ENCODE results near the gene MTMR2. TPM values are rescaled to one million over a fixed set of nuclear protein-coding genes. Genes with fewer than 3 reads are reported as not detected.
"Not testable (repeated sequence)": the region's sequence is repeated elsewhere in the genome, so short reads cannot be mapped to it uniquely, and the experiment has no call there.

The MTMR2 gene
- total RNA-seq, 1 experiment from 2014 or later = 29.5 TPM

DNA sequence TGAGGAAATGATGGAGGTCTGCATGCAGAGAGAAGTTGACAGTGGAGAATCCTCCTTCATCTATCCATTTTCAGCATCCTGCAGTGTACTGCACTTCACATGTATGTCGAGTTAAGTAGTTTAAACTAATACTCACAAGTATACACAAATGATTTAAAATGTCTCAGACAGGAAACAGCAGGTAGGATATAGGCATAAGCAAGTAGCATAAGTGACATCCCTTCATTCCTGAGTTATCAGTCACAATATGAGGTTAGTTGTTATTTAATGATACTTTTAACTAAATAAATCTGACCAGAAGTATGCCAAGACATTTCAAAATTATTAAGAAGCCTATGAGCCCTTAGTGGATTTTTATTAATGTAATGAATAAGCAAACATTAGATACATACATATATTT is 37.4 kb downstream of the MTMR2 start:
- no peak for DNase-seq (ENCODE audit: low read depth)

DNA sequence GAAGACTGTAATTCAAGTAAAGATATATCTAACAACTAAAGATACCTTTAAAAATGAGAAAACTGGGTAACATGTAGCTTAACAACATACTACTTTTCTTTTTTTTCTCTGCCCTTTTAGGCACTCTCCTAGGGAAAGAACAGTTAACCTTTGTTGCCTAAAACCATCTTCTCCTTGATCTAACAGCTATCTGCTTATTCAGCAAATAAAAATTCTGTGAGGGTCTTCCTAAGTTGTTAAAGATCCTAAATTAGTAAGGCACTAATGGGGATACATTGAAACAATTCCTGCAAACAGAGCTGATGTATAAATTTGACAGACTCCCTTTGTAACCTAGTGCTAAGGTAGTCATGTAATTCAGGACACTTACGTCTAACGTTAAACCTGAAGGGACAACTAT is 39.1 kb downstream of the MTMR2 start:
- DNase-seq (ENCODE audit: low read depth) = no peak

DNA sequence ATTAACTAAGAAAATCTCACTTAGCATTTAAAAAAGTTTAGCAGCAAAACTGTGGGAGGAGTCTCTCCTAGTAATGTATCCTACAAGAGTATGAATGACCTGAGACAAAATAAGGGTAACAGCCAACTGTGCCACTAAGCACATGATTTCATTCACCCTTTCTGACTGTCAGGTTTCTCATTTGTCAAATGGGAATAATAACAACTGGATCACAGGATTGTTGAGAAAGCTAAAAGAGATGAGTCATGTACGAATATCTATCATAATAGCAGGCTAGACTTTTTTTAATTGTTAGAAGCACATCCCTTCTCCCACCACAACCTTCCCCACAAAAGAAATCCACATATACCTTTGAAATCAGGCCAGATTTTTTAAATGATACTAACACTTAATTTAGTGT is 39.5 kb downstream of the MTMR2 start:
- DNase-seq (ENCODE audit: low read depth) = peak; percentile 66

DNA sequence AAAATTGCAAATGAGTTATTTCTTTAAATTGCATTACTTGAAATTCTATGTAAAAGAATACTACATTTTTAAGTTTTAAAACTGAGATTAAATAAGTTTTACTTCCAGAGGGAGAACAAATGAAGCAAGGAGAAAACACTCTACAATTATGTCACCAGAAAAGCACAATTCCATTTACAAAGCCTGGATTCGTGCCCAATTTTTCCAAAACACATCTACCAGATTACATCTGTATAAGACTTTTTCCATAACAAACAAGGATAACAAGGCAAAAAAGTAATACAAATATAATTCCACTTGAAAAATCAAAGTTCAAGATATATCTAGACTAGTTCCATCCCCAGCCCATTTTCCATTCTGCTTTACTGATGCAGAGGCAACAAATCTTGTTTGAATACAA is 40.5 kb downstream of the MTMR2 start:
- no peak for DNase-seq (ENCODE audit: low read depth)

DNA sequence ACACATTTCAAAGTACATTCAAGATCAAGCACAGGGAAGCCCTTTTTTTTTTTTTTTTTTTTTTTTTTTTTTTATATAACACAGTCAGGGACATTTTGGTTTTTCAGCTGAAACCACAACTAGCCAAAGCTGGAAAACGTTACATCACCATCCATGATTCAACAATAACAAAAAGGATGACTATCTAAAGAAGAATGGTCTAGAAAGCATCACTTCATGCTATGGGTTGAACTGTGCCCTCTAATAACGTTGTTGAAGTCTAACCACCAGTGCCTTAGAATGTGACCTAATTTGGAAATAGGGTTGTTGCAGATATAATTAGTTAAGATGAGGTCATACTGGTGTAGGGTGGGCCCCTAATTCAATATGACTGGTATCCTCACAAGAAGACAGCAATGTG is 46.6 kb downstream of the MTMR2 start:
- DNase-seq (ENCODE audit: low read depth) = peak; percentile 96

DNA sequence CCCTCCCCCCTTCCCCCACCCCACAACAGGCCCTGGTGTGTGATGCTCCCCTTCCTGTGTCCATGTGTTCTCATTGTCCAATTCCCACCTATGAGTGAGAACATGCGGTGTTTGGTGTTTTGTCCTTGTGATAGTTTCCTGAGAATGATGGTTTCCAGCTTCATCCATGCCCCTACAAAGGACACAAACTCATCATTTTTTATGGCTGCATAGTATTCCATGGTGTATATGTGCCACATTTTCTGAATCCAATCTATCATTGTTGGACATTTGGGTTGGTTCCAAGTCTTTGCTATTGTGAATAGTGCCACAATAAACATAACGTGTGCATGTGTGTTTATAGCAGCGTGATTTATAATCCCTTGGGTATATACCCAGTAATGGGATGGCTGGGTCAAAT is 53.0 kb downstream of the MTMR2 start:
- not testable (repeated sequence) for DNase-seq (ENCODE audit: low read depth)

DNA sequence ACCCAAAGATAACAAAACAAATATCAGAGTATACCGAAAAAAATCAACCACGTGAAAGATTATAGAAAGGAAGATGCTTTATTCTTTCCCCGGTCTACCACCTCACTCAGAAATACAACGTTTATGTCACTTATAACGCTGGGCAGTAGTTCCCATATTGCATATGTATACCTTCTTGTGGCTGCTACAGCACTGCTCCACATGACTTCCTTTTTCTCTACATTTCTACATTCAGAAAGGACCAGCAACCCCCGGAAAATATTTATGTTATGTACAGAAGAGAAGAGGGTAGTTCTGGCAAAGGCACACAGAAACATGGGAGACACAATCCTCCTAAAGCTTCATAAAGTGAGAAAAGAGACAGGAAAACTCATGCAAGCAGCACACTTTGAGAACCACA is 56.8 kb downstream of the MTMR2 start:
- DNase-seq (ENCODE audit: low read depth) = no peak

DNA sequence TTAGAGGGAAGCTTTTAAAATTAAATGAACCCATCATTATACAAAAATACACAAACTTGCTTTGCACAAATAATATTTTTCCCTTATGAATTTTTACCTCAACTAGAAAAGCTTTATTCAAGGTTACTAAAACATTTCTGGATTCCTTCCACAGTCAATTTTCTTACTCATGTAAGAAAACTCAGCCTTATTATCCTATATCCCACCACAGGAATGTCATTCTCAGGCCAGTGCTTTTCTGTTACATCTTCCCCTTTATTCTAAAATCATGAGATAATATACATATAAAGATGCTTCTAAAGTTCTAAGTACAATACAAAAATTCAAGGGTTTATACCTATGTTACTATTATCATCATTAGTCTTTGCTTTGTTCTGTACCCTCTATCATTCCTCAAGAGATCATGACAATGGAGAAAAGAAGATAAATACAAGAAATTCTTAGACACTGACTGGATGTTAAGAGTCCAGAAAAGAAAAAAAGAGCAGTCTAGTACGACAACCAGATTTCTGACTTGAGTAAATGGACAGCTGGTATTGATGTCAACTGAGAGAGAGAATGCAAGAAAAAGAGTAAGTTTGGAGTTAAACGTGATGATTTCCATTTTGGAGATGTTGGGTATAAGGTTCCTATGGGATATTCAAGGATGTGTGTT is 60.3 kb downstream of the MTMR2 start:
- DNase-seq (ENCODE audit: low read depth) = peak; percentile 3

DNA sequence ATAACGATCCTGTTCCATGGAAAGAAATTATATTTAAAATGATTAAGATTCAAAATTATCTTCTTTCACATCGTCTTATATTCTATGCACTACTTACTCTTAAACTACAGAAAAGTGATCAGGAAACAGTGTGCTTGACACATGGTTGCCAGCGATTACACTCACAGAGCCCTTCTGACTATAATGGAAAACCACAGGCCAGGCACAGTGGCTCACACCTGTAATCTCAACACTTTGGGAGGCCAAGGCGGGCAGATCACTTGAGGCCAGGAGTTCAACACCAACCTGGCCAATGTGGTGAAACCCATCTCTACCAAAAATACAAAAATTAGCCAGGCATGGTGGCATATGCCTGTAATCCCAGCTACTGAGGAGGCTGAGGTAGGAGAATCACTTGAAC is 63.9 kb downstream of the MTMR2 start:
- not testable (repeated sequence) for DNase-seq (ENCODE audit: low read depth)

DNA sequence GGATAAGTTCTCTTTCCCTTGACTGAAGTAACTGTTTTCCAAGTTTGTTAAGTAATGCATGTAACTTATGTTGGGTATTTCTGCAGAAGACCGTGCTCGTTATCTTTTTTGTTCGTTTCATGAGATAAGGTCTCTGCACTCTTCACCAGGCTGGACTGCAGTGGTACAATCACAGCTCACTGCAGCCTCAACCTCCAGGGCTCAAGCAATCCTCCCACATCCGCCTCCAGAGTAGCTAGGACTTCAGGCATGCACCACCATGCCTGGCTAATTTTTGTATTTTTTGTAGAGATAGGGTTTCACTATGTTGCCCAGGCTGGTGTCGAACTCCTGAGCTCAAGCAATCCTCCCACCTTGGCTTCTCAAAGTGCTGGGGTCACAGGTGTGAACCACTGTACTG is 69.5 kb downstream of the MTMR2 start:
- not testable (repeated sequence) for DNase-seq (ENCODE audit: low read depth)

DNA sequence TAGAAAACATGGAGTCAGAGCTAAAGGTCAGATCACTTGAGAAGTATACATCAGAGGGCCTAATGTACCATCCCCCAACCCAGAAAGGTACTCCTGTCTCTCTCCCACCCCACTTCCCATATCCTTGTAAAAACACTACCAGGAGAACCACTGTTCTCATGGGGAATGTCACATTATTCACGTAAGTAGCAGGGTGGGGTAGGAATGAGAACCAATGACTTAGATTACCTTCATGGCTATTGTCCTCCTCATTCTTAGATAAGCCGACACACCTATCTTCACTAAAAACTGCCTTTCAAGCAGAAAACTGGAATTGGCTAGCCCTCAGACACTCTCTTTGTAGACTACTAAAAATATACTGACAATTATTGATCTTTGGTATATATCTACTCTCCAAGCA is 70.0 kb downstream of the MTMR2 start:
- DNase-seq (ENCODE audit: low read depth) = no peak

DNA sequence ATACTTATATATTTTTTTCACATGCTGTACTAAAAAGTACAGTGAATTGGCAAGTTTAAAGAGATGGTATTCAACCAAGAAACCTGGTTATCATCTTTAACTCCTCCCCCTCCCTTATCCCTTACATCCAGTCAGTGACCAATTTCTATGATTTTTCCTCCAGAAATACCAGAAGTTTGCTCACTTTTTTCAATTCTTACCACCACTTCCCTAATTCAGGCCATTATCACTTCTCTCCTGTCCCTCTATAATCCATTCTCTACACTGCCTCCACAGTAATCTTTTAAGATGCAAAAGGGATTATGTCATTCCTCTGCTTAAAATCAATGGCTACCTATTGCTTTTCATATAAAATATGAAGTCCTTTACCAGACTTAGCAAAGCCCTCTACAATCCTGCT is 70.8 kb downstream of the MTMR2 start:
- no peak for DNase-seq (ENCODE audit: low read depth)

DNA sequence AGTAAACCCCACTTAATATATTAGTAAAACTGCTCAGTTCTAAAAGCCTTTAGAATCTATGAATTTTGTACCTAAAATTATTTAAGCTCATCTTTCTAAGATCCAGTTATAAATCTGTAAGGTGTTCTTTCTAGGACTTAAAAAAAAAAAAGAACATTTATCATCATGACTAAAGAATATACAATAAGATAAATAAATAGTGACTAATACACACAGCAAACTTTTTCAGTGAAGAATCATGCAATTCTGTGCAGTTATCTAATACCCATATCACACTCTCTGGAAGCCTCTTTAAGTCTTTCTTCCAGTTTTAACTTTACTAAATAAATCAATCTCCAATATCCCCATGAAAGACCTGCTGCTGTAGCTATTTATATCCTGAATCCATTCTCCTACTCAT is 73.8 kb downstream of the MTMR2 start:
- no peak for DNase-seq (ENCODE audit: low read depth)

DNA sequence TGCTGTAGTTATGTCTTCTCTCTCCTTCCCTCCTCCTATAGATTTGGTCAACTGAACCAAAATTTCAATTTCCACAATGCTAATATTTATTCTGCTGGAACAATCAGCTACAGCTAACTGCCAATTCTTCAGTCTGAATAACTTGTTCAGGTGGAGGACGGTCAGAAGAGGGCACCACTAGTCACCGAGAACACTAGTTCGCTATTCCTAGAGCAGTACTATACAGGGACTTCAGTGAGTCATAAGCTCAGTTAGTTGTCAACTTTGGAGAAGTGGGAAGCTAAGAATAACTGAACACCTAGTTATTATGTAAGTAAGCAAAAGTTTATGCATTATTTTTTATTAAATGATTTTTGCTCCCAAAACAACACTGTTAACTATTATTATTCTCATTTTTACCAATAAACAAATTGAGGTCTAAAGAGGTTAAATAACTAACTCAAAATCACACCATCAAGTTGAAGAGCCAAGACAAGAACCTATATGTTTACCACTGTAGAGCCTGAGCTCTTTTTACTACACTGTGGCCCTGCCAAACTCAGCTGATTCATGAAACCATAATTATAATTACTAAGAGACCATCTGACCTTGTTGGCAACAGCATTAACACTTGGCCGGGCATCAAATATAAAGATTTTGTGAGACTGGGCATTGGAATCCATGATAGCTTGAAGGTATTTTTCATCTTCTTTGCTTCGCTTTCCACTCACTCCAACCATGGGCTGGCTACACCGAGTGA is 74.7 kb downstream of the MTMR2 start:
- DNase-seq (ENCODE audit: low read depth) = peak; percentile 66

DNA sequence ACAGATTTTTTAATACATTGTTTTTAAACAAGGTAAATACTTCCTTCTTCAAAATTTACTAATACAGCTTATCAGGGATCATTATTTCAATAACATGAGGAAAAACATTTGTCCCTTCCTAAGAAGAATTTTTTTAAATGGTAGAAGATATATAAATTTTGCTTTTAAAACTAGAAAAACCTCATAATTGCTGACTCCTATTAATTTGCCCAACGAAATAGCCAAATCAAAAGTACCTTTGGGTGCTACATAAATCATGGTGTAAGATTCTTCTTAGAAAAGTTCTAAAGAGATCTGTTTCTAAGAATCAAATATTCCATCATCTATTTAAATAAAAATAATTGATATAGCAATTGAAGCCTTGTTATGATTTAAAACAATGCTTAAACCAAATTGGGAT is 78.7 kb downstream of the MTMR2 start:
- no peak for DNase-seq (ENCODE audit: low read depth)

DNA sequence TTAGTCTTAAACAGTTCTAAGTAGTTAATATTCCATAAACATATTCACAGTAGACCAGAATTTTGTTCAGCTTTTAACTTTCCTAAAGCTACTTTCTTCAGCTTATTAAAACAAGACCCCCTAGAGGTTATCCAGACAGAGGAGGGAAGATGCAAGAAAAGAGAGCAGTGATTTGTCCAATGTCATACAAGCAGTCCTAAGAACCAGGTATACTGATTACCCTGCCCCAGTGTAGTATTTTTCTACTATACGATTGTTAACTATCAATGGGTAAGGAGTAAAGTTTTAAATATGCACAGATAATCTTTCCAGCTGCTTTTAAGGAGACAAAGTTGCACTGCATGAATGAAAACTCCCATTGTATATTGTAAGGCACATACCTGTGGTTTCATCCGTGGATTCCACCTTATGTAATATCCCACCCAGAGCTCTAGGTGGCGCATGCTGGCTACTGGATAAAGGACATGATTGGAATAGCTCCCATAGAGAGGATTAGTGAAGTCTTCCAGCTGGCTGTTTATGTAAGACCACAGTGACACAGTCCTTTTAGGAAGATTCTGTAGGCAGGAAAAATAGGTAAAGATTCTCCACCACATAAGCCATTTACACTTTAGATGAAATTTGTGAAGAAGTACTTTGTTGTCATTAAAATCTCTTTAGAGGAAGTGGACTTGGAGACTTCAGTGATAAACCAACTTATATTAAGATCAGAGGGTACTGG is 88.0 kb downstream of the MTMR2 start:
- peak; percentile 81 for DNase-seq (ENCODE audit: low read depth)

DNA sequence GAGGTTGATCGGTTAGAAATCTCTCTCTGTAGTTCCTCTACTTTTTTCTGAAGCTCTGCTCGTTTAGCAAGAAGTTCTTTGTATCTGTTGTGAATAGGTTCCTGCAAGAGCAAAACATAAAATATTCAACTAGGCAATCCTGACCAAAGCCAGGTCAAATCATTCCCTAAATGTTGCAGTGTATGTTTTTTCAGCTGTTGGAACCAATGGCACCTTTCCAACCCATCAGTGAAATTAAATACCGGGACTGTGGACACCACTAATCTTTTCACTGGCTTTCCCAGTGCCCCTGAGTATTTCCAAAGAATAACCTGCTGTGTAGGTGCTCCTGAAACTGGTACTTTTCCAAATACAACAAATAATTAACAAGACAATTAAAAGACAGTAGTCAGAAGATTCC is 88.6 kb downstream of the MTMR2 start:
- DNase-seq (ENCODE audit: low read depth) = no peak

DNA sequence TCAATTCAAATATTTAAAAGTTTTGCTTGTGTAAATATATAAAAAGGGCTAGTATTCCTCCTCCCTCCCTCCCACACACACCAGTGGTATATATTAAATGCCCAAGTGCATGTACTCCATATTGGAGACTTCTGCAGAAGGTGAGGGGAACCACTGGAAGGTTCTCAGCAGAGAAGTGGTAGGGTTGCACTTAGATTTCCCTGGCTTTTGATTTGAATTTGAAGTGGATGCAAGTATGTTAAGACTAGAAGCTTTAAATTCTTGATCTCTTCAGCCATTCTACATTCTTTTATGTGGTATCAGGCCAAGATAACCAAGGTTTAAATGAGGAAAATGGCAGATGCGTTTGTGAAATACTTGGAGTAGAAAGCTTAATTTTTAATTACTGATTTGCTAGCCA is 90.5 kb downstream of the MTMR2 start:
- DNase-seq (ENCODE audit: low read depth) = no peak

DNA sequence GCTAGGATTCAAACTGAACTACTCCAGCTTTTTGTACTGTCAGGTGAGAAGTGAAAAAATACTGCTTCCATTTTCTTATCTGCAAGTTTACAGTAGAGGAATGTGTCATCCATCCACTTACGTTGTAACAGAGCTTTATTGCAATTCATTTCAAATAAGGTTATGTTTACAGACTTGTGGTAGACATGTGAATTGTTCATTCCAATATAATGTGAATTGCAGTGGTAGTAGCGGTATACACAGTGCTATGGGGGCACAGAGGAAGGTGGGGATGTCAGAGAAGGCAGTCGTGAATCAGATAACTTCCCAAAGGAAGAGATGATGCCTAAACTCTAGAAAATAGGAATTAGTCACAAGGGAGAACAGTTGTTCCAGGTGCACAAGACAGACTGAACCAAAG is 91.1 kb downstream of the MTMR2 start:
- peak; percentile 41 for DNase-seq (ENCODE audit: low read depth)

DNA sequence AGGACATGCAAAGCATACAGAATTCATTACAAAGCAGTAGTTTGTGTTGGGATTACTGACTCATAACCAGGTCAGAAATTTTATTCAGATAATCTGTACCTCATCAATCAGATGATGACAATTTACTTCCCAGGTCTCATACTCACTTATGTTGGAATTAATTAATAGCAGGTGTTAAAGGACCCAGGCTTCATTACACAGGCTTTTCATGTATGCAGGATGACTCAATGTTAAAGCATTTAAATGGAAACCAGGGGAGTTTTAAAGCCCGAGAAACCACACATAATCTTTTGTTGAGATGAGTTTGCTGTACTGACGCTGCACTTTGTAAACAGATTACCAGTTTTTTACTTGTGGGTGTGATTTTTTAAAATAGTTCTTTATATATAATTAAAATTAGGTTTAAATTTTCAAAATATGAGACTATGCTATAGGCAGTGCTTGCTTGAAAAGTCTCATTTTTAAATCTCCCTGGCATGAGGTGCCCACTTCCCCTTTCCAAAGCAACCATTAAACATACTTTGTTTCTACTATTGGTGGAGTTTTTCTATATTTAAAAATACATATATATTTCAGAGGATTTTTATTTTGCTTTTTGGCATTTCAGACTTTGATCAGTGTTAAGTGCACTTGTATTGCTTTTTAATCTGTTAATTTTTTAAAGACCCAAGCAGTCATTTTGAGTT is 92.6 kb downstream of the MTMR2 start:
- peak; percentile 58 for DNase-seq (ENCODE audit: low read depth)

DNA sequence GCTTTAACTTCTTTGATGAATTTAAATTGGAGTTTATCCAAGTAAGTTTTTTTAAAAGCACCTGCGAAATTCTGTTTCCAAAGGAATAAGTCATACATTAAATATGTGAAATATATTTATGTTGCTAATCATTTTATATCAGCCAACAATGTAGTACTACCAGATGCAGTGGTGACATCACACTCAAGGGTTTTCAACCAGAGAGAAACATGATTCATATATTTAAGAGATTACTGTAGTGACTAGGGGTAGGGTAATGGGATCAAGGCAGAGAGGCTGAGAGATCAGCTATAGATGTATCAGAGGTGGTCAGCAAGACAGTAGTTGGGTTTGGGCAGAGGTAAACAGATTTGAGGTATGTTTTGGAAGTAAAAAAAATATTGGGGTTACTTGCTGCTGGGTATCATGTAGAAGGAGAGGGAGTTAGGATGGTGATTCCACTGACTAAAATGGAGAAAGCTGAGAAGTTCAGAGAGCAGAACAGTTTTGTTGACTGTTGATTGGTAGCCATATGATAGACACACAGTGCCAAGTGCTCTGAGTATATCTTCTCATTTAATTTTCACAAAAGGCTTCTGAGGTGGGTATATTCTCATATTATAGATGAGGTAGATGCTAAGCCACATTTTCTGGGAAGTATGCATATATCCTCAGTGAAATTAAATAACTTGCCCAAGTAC is 94.2 kb downstream of the MTMR2 start:
- DNase-seq (ENCODE audit: low read depth) = no peak

Data from HT1080 (cell line).